Kasumi-1 (cell line): Measurements from ENCODE around the gene PSEN1.

Source experiments
- DNase-seq, 2 experiments: peaks; one replicate each; lab custom pipeline; 2025; lab: John Stamatoyannopoulos, UW

PSEN1 gene

GRCh38 chr14:73254247-73255004 lies 118.1 kb downstream of the PSEN1 start:
- no peak for DNase-seq

- DNase-seq: no peak
These were observed 118.7 kb downstream of the PSEN1 start for GRCh38 chr14:73255005-73255400.

- no peak for DNase-seq
These were observed 119.5 kb downstream of the PSEN1 start for GRCh38 chr14:73255693-73256225.

- DNase-seq: no peak
These were observed 121.8 kb downstream of the PSEN1 start for GRCh38 chr14:73258076-73258475.

GRCh38 chr14:73258845-73259611 lies 122.7 kb downstream of the PSEN1 start:
- DNase-seq: no peak

- no peak for DNase-seq
These were observed 123.5 kb downstream of the PSEN1 start for GRCh38 chr14:73259837-73260236.

- no peak for DNase-seq
These were observed 124.3 kb downstream of the PSEN1 start for GRCh38 chr14:73260574-73260973.

GRCh38 chr14:73261075-73261474 lies 124.8 kb downstream of the PSEN1 start:
- no peak for DNase-seq

- DNase-seq: no peak
These were observed 125.5 kb downstream of the PSEN1 start for GRCh38 chr14:73261520-73262426.

- no peak for DNase-seq
These were observed 126.3 kb downstream of the PSEN1 start for GRCh38 chr14:73262427-73263183.

- no peak for DNase-seq
These were observed 127.3 kb downstream of the PSEN1 start for GRCh38 chr14:73263606-73264005.

- no peak for DNase-seq
These were observed 128.0 kb downstream of the PSEN1 start for GRCh38 chr14:73264080-73264884.

- DNase-seq: no peak
These were observed 128.8 kb downstream of the PSEN1 start for GRCh38 chr14:73264885-73265720.

GRCh38 chr14:73265721-73266046 lies 129.4 kb downstream of the PSEN1 start:
- DNase-seq: no peak

GRCh38 chr14:73266317-73266716 lies 130.0 kb downstream of the PSEN1 start:
- no peak for DNase-seq

GRCh38 chr14:73267474-73267873 lies 131.2 kb downstream of the PSEN1 start:
- no peak for DNase-seq

- DNase-seq: no peak
These were observed 133.6 kb downstream of the PSEN1 start for GRCh38 chr14:73269729-73270531.

- DNase-seq: no peak
These were observed 136.1 kb downstream of the PSEN1 start for GRCh38 chr14:73272393-73272792.
